Neural progenitor cell (in vitro differentiated cells): Measurements from ENCODE around the gene TAGLN.

Experiments
- CTCF ChIP-seq: fragments of 200-600 bp; sonication (generic); IDR thresholded peaks from 2 replicates; pipeline ENCODE4 v1.5.1; 2017; ENCODE audit warnings: antibody characterized with exemption, mild to moderate bottlenecking
- EZH2 ChIP-seq: fragments of 200-600 bp; sonication (generic); IDR thresholded peaks from 2 replicates; pipeline ENCODE4 v1.6.1; 2017; ENCODE audit warnings: antibody characterized with exemption, mild to moderate bottlenecking, moderate library complexity
- EZH2phosphoT487 ChIP-seq: fragments of 200-600 bp; sonication (generic); IDR thresholded peaks from 2 replicates; pipeline ENCODE4 v1.6.1; 2017; ENCODE audit warnings: antibody characterized with exemption

- TF ChIP-seq CTCF (peak; percentile 74), EZH2 (no peak), EZH2phosphoT487 (no peak)
Observed at GRCh38 chr11:117180661-117181585, 18.2 kb upstream of the TAGLN start.
